Hindlimb muscle (tissue), 1 donor: ENCODE data around the gene EML1. TPM values are rescaled to one million over a fixed set of nuclear protein-coding genes. Genes with fewer than 3 reads are reported as not detected.

Experiments used
- DNase-seq: peaks from one replicate; pipeline ENCODE4 v3.0.0-alpha.2; 2013
- polyA plus RNA-seq: library from polyadenylated mRNA; unstranded; fragments of 120-200 nt; gene quantifications from one replicate; pipeline ENCODE4 v1.2.1, GENCODE V29; 2013; ENCODE audit not compliant: insufficient read length

Gene EML1
- polyA plus RNA-seq, 1 donor = 43.2 TPM

DNA sequence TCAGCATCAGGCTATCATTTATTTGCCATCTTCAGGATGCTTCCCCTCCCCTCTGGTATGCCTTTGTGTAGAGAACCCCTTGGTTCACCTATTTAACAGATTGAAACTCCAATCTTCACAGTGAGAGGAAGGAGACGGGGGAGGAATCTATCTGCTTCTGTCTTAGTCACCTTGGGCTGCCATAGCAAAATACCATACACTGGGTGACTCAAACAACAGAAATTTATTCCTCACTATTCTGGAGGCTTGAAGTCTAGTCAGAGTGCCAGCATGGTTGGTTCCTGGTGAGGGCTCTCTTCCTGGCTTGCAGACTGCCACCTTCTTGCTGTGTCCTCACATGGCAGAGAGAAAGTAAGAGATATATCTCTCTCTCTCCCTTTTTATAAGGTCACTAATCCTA is 13.5 kb upstream of the EML1 start:
- no peak for DNase-seq

- DNase-seq = no peak
Measured at GRCh38 chr14:99780690-99781089, 12.5 kb upstream of the EML1 start.

- DNase-seq = no peak
Measured at GRCh38 chr14:99781091-99781490, 12.1 kb upstream of the EML1 start.

DNA sequence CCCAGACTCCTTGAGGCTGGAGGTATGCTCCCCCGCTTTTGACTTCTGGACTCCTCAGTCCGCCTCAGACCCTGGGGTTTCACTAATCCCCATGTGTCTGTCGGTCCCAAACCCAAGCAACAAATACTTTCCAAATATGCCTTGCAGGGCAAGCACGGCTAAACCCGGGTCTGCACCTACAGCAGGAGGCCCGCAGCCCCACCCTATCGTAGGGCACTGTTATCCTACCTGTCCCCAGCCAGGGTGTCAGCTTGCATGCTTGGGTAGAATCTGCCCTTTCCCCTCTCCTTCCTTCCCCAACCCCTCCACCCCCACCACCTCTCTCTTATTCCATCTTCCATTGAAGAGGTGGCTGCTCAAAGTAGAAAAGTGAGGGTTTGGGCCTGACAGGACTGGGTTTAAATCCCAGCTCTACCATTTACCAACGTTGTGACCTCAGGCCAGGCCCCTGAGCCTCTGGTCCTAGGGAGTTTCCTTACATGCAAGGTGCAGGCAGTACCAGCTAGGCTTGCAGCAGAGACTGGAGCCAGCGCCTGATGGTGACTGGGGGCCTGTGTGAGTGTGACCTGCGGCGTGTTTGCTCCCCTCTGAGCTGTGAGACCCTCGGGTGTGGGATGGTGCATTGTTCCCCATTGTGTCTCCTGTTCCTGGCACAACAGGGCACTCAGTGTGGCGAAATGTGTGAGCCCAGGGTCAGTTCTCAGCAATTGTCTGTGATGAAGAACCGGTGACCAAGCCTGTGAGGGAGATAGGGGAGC is 11.2 kb upstream of the EML1 start:
- DNase-seq = no peak

DNA sequence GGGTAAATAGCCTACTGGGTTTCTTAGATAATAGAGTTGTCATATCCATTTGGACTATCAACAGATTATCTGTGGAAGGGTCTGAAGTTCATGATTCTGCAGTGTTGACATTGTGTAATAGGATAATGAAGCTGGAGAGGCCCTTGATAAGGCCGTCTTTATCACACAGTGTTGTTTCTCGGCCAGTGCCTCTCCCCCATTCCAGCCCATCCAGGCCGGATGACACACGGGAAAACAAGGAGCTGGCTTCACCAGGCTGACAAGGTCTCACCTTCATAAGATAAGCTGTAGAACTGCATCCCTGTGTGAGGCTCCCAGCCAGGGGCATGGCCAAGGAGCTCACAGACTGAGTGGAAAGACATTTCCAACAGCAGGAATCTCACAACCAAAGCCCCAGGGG is 8.7 kb upstream of the EML1 start:
- no peak for DNase-seq

DNA sequence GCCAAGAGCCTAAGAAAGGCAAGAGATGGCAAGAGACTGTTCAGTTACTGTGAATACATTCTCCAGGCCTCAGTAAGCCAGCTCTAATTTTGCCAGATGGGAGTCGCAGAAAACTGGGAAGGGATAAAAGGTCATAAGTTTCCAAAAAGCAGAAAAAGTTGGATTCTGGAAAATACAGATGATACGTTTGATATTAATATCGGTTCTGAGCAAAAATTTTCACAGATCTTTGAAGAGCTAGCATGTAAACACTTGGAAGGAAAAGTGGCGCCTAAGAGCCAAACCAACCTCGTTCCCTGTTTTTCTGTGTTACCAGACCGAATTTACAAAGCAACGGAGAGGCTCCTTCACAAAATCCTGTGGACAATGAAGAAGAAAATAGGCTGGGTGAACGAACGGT is 7.8 kb upstream of the EML1 start:
- DNase-seq = no peak

GRCh38 chr14:99786511-99786989 is 6.7 kb upstream of the EML1 start:
- DNase-seq = no peak

DNA sequence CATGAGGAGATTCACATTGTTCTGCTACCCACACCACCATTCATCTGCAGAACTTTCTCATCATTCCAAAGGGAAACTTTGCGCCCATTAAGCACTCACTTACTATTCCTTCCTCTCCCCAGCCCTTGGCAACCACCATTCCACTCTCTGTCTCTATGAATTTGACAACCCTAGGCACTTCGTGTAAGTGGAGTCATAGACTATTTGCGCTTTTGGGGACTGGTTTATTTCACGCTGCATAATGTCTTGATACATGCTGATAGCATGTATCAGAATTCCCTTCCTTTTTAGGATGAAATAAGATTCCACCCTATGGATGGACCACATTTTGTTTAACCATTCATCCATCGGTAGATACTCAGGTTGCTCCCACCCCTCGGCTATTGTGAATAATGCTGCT is 4.5 kb upstream of the EML1 start:
- no peak for DNase-seq

DNA sequence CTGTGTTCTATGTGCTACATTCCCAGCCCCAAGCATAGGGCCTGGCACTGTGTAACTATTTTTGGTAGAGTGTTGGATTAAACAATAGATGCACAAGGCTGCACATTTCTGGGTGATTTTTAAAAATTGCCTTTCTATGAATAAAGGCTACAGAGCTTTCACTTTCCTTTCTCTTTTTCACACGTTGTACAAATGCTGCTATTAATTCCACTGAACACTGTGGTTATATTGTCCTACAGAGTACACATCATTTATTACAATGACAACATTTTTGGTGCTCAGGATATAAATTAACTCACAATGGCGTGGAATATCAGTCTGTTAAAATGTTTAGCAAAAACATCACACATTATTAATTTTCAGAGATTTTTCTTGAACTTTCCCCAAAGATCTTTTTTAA is 3.6 kb upstream of the EML1 start:
- no peak for DNase-seq

DNA sequence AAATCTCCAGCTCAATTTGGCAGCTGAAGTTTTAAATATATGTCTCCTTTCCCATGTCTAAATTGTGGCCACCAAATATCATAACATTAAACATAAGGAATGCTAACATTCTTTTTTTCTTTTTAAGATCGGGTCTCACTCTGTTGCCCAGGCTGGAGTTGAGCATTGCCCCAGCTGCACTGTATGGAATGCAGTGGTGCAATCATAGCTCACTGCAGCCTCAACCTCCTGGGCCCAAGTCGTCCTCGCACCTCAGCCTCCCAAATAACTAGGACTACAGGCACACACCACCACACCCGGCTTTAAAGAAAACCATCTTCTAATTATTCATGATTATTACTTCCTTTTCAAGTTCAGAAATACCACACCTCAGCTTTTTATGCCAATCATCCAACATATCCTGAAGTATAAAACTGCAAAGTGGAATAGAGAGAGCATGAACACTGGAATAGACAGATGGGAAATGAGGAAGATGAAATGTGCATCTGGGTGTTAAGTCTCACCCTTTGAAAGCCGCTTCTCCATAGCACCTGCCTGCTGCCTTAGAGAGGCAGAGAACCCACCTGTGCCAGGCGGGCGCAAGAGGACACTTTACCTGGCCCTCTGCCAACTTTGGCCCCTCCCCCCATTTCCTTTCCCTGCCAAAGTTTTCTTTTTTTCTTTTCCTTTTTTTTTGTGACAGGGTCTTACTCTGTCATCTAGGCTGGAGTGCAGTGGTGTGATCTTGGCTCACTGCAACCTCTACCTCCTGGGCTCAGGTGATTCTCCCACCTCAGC is 2.8 kb upstream of the EML1 start:
- no peak for DNase-seq

DNA sequence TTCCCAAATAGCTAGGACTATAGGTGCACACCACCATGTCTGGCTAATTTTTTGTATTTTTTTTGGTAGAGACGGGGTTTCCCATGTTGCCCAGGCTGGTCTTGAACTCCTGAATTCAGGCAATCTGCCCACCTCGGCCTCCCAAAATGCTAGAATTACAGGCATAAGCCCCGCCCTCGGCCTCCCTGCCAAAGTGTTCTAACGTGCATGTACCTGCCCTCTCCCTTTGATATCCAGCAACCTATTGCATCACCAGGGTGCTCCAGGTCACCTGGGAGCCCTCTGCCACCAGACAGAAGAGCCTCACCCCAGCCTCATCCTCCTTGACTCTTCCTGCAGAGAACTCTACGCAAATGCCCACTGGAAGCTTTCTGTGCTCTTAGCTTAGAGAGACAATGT is 2.2 kb upstream of the EML1 start:
- DNase-seq = no peak

DNA sequence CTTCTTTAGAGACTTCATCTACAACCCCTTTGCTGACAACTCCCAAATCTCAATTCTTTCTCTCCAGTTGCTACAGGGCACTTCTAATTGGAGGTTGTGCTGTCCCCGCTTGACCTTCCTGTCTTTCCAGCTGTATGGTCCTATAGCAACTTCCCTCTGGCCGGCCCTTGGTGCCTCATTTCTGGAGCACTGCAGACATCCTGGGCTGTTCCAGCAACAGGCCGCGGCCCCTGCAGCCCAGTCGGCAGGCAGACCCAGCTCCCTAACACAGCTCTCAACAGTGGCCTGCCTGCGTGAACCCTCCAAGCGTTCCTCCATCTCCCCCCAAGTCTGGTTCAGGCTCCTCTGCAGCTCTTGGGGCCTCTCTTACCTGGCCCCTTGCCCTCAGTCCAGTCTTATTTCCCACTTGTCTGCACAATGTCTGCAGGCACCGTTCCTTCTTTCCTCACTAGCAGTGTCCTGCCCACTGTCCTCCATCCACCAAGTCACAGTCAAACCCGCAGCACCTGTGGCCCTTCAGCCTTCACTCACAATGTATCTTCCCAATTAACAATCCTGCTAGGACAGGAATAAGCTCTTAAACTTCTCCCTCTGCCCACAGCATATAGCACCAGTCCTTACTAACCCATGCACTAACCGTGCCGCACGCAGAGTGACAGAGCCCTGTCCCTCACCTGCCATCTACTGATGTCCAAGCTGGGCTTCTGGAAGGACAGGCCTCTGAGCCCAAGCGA is 1.6 kb upstream of the EML1 start:
- DNase-seq = no peak

DNA sequence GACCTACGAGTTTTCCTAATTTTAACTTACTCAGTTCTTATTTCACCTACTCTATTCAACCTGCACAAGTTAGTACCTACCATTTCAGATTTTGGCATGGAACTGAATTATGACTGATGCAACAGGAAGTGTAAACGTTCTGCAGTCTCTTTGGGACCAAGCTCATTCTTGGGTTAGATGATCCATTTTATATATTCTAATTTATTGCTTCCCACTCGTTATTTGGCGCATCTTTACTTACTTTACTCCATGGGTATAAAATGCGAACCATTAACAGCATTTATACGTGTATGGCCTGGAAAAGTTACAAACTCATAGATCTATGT is 1.0 kb upstream of the EML1 start:
- no peak for DNase-seq

- peak; percentile 39 for DNase-seq
Measured at GRCh38 chr14:99792551-99793212, 531 bp upstream of the EML1 start.

DNA sequence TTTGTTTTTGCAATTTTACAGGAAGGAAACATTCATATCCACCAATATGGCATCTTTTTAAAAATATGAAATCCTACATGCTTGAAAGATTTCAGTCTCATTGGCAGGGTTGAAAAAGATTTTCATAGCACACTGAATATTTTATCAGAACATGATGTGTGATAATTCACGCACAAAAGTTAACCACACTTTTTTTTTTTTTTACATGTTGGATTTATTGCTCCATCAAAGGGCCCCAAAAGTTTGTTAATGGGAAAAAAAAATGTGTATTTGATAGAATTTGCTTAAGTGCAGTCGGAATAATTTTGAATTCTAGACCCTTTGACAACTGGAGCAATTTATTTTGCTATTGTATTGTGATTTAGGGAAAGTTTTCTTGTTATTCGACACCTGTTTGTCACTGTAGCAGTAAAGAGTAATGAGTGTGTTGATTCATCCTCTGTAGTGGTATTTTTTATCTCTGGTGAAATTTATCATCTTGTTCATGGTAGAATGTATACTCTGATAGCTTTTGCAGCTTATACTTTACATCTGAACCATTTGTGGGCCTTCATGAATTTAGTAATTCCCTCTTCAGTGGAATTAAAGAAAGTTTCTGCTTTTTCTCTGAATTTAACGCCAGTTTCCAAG is 1.1 kb downstream of the EML1 start:
- DNase-seq = no peak

GRCh38 chr14:99795046-99795445 is 1.8 kb downstream of the EML1 start:
- no peak for DNase-seq

DNA sequence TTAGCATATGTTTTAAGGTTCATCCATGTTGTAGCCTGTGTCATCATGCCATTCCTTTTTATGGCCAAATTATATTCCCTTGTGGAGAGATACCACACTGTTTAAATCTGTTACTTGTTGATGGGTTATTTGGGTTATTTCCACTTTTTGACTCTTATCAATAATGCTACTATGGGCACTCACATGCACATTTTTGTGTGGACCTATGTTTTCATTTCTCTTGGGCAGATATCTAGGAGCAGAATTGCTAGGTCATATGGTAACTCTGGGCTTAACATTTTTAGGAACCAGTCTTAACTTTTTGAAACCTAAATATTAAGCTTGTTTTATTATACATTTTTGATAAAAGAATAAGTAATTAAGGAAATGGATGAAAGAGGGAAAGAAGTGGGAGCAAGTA is 4.0 kb downstream of the EML1 start:
- no peak for DNase-seq

DNA sequence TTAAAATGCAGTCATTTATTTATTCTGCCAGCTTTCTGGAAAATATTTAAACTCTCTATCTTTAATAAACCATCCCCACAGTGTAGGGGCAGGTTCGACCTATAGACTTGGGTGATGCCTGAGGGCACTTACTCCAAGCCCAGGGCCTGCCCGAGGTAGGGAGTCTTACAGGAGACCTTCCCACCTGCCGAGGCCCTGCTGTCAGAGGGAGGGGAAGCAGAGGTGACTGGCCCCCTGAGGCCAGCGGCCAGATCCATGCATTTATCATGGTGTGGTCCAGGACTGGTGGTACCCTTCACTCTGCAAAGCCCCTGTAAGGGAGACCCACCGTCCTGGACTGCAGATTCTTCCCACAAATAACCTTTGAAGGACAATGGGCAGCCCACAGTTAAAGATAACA is 7.6 kb downstream of the EML1 start:
- DNase-seq = no peak

- DNase-seq = no peak
Measured at GRCh38 chr14:99802301-99803105, 9.3 kb downstream of the EML1 start.

- DNase-seq = no peak
Measured at GRCh38 chr14:99803106-99803775, 10.0 kb downstream of the EML1 start.

DNA sequence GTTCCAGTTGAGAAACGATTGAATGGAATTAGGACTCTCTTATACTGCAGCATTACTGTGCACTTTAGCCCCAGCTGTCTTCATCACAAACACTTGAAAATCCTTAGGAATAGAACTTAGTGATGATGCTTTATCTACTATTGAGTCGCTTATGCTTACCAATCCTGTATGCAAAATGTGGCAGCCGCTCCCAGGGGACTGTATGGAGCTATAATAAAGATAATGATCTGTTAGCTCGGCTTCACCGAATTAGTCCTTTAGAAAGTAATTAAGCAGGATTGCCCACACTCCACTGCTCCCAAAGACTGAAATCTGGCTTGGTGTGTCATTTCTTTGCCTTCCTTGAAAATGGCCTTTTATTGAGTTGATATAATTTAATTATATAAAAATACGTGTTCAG is 10.6 kb downstream of the EML1 start:
- no peak for DNase-seq
